GM18520 (cell line): ENCODE measurements around the gene PAM.

Experiments used
- ATAC-seq: cut with Tn5 transposase; IDR thresholded peaks from one replicate; pipeline ENCODE4 v1.9.1; 2021; ENCODE audit not compliant: unreplicated experiment

Gene PAM

DNA sequence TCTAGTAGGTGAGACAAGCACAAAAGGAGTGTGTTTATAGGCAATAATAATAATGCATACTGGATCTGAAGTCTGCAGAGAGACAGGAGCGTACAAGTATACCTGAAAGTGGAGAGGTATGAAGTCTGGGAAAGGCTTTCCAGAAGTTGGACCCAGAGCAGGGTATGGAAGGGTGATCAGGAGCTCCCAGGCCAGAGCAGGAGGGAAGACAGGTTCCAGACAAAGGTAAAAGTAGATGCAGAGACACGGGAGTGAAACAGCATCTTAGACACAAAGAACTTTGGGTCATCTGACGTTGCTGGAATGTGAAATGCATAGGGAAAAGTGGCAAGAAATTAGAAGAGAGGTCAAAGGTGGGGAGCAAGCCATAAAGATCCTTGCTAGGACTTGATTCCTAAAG, 175.1 kb downstream of the PAM start:
- no peak for ATAC-seq

DNA sequence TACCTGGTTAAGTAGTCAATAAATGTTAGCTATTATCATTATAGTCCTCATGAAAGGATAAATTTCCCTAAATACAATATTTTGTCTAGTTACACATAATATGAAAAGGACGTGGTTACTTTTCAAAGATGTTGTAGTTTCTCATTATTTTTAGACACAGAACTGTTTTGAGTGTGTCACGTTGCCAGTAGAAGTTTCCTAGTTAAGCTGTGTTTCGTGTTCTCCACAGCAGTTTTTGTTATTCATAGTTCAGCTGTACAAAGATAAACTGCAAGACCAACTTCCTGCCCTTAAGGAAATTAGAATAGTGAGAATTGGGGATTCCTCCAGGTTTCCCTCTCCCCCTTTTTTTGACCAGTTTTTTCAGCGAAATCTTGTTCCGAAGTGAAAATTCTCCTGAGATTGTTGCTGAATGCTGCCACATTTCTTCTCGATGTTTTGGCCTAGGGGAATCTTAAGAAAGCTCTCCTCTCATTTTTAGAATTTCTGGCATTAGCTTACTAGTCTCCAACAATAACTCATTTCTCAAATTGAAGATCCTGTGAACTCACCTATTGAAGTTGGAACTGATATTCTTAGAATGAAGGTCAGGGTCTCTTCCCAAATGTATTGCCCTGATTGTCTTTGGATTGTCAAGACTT, 176.1 kb downstream of the PAM start:
- ATAC-seq: no peak

DNA sequence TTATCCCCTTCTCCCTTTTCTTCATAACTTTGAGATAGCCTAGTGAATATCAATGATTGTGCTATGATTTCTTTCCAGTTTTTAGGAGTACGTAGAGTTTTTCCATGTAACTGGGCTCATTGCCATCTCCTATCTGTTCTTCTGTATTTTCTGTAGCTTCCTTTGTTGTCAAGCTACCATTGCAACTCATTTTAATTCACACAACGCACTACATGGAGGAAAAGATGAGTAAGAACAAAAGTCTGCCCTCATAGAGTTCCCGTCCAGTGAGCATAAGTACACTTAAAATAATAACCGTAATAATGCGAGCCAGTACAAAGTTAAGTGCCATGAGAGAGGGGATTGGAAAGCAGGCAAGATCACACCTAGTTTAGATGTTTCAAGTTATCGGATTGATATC, 177.7 kb downstream of the PAM start:
- no peak for ATAC-seq

DNA sequence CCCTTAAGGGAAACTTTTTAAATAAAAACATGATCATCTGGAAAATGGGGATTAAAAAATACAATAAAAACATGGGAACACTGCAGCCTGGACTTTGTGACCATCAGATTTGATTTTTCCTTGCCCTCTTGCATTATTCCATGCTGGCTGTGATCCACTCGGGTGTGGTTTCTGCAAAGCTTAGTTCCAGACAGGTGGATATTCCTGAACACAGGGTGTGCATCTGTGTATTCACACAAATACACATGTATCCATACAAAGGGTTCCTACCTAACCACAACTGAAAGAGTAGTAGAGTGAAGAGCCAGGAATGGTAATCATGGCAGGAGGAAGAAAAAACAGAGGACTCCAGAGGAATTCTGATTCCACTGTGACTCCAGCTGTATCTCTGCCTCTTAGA, 178.2 kb downstream of the PAM start:
- no peak for ATAC-seq

DNA sequence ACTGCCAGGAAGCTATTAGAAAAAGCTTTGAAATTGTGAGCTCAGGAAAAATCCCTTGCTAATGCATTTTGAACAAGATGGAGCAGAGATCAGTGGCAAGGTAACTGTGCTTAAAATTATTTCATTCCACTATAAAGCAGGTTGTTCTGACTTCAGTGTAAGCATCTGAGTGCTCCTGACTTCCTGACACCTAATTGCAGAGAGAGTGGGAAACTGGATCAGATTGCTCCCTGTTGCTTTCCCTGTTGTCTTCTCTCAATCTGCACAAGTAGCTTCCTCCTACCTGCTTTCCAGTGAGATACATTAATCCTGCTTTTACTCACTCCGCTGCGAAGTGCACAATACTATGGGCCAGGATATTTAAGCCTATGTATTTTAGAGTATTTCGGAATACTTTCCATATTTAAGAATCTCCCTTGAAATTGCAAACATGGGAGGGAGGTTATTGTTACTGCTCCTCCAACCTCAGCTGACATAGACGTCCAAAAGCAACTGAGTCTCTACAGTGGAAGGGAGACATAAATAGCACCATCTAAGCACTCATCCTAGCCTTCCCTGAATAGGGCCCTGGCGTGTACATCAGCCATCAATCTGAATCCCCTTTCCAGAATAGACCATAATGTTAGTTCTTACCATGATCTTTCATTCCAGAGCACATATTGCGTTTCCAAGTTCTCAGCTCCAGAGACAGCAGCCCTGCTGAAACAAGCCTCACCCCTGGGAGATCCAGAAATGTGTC, 178.8 kb downstream of the PAM start:
- no peak for ATAC-seq

DNA sequence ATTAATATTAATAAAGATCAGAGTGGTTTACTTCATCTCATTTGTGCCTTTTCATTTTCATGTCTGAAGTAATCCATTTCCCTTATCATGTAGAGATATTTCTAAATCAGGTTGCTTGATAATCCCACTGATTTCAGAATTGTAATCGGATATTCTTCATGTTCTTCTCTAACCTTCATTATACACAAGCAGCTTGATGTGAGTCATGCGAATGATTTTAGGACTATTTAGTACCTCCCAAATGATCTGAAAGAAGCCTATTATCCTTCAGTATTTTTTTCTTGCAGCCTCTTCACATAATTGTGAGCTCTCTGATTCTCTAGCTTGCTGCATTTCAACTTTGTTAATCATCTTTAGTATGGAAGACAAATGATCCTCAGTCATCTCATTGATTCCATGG, 182.8 kb downstream of the PAM start:
- ATAC-seq: no peak

DNA sequence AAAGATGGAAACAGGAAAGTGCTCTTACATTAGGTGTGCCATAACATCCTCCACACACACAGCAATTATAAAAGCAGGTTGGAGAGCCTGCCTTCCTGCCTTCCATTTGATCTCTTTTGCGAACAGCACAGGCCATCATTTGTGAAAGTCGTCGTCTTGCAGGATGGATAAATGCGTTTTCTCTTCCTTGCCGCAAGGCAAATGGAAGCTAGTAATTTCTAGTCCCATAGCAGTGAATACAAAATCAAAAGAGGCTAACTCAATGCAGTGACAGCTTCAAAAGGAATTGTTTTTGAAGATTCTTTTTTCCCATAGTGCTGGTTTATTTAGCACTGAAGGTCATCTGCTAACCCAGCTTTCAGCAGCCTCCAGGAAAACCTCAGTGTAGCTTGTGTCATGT, 186.0 kb downstream of the PAM start:
- no peak for ATAC-seq

DNA sequence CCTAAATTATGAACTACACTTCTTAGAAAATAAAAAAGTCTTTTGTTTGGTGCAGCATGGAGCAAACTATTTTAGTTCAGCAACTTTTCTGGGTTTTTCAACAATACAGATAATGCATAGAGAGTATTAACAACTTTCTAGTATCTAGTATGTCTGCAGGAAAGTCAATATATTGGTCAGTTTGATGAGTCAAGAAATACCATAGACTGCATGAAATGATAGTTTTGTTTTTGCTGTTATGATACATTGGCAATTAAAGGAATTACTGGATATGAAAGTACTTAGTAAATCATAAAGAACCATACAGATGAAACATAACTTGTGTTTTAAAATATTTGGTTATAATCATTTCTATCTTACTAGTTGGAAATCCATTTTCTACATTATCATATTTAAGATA, 191.3 kb downstream of the PAM start:
- no peak for ATAC-seq

DNA sequence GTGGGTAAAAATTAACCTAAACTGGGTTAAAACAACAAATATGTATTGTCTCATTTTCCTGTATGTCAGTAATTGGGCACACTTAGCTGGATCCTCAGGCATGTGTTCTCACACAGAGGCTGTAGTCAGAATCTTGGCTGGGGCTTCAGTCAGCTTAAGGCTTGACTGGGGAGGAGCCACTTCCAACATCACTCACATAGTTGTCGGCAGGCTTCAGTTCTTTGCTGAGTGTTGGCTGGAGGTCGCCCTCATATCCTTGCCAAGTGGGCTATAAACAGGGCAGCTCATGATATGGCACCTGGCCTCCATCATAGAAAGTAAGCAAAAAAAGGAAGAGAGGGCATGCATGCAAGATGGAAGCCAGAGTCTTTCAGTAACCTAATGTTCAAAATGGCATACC, 191.9 kb downstream of the PAM start:
- ATAC-seq: no peak

DNA sequence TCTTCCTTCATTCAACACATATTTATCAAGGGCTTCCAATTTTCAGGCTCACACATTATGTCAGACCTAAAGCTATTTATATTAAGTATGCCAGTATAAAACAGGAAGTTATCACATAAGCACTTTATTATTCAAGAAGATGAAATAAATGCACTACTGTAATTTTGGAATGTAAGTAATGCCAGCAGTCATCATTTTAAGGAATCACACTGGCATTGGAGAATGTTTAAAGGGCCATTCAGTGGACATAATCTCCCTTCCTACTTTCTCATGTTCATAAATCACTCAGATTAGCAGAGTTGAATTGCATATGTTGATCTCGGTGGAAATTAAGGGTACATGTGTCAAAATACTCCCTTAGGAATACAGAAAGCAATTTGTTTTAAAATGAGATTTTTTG, 200.4 kb downstream of the PAM start:
- ATAC-seq: no peak

DNA sequence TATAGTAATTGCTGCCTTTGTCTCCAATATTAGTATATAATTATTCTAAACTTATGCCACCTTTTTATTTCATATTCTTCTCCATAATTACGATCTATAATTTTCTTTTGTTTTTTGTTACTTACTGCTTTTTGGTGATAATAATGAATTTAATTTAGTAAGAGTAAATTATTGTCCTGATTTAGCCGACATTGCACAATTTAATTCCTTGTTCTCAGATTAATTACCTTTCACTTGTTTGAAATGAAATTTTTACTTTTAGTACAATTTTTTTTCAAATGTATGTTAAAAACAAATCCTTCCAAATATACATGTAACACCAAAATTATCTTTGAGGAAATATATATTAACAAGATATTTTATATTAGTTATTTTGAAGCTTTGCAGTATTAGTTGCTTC, 201.5 kb downstream of the PAM start:
- ATAC-seq: no peak

DNA sequence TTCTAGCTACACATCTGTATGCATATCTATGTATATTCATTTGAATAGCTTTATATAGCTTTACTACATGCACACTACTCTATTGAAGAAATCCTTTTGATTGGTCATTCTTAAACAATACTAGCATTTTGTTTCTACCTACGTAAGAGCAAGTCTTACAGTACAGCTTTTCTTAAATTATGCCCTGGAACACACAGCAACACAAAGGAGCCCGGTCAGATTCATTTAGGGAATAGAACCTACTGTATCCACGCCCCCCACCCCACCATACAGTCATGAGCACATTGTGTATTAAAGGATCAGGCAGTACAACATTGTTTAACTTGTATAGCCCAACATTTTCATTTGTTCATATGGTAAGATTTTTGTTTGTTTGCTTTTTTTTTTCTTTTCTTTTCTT, 202.0 kb downstream of the PAM start:
- ATAC-seq: no peak

DNA sequence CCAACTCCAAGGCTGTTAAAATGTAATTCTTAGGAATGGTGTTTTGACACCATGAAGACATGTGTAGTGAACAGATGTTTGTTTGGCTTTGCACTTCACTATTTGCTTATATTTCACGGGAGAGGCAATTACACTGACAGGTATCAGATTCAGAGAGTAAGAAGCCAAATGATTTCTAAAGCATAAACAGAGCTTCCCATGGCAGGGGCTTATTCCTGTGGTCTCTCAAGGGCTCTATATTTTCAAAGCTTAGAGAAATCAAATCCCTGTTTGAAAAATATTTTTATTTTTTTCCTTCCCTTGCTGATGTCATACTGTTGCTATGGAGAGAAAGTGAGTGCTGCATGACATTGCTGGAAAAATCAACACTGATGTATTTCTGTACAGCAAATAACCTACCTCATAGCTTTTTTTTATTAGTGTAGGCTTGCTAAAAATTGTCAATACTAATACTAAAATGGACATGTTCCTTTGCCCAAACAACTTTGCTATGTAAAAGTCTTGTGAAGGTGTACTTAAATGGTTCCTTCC, 203.4 kb downstream of the PAM start:
- ATAC-seq: no peak

DNA sequence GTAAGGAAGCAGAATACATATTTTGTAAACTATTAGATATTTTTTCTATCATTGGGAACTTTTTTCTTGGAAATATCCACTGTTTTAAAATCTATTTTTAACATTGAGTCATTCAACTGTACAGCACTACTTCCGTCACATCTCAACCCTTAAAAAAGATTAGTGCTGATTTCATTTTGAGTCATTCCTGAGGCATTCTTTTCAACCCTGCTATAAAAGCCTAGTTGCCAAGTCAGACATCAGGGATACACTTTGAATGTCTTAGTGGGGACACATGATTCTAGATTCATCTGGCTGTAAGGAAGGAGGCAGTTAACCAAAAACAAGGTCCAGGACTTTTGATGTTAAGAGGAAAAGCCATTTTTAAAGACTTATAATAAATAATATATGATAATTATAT, 203.9 kb downstream of the PAM start:
- ATAC-seq: no peak

DNA sequence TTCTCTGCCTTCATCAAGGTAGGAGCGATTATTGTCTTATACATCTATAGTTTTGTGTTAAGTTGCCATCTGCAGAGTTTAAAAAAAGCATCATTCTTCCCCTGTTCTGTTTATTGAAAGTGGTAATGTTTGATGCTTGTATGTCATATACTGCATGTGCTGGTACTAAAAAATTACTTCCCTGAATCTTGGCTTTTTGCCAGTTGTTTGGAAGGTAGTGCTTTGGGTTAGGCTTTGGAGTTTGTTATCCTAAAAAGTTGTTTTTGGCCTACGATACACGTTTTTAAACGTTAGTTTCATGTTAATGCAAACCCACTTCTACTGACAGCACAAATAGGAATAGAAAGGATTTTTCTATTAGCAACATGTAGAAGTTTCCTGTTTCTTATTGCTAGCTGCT, 206.6 kb downstream of the PAM start:
- ATAC-seq: no peak

DNA sequence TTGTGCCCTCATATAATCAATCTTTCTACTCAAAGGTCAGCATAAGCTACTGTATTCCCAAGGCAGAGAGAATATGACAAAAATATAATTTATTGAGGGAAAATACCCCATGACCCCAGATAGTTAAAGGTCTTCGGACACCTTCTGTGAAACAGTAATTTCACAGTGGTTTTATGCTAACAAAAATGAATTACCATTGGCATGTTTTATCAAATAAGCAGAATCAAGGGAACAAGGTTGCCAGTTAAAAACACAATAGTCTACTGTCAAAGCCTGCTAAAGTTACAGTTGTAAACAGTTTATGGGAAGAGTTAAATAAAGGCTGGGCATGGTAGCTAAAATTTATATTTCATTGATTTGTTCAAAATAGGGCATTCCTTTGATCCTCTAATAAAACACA, 210.5 kb downstream of the PAM start:
- ATAC-seq: no peak

DNA sequence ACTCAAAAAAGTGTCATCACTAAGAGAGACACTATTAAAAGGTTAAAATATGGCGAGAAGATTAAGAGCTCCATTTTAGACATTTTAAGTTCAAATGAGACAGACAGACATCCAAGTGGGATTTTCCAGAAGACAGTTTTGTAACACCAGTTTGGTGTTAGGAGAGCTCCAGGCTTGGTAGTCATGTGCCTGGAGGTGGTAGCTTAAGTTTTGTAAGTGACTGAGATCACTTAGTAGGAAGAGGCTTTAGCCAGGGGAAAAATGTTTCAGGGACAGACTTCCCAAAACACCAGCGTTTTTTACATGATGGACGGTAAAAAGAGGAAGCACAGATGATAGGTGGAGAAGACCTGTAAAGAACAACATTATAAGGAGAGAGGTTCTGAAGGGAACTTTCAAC, 214.5 kb downstream of the PAM start:
- no peak for ATAC-seq

DNA sequence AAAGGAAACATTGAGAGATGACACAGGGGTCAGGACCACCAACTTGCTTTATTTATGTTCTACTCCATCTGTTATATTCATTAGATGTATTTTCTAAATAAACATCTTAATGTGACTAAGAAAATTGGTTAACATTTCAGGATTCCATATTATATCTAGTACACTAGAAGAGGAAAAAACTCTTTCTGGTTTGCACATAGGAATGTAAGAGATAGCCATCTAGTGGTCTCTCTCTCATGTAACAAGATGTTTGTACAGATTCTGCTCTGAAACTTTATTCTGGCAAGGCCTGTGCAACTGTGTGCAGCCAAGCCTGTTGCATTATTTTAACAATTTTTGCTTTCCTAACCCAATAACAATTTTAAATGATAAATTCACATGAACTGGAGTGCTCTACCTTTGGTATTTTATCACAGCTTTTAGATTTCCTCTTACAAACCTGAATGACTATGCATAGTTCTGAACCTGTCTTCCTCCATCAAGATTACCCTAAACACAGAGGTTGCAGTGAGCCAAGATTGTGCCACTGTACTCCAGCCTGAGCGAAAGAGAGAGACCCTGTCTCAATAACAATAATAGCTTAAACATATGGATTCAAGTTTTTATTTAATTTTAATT, 216.7 kb downstream of the PAM start:
- ATAC-seq: no peak

DNA sequence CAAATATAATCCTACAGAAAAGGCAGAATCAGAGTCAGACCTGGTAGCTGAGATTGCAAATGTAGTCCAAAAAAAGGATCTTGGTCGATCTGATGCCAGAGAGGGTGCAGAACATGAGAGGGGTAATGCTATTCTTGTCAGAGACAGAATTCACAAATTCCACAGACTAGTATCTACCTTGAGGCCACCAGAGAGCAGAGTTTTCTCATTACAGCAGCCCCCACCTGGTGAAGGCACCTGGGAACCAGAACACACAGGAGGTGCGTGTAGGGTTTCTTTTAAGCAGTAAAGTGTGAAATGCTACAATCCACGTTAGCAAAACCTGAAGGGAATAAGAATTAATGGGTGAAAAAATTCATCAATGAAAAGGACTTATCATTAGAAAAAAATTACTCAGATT, 219.1 kb downstream of the PAM start:
- ATAC-seq: no peak

DNA sequence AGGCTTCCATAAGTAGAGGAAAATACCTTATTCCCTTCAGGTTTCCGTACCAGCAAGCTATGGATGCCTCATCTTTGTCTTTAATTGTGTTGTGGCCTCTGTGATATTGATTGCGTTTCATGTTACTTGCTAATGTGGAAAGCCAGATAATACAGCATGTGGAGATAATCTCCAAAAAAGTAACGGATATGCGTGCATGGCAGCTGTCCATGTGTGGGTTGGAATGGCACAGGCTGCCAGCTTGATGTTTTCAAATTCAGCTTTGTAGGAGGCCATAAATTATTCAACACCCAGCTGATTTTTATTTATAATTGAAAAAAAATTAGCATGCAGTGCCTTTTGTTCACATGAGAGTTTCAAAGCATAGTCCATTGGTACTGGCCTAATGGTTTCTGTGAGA, 219.9 kb downstream of the PAM start:
- no peak for ATAC-seq

DNA sequence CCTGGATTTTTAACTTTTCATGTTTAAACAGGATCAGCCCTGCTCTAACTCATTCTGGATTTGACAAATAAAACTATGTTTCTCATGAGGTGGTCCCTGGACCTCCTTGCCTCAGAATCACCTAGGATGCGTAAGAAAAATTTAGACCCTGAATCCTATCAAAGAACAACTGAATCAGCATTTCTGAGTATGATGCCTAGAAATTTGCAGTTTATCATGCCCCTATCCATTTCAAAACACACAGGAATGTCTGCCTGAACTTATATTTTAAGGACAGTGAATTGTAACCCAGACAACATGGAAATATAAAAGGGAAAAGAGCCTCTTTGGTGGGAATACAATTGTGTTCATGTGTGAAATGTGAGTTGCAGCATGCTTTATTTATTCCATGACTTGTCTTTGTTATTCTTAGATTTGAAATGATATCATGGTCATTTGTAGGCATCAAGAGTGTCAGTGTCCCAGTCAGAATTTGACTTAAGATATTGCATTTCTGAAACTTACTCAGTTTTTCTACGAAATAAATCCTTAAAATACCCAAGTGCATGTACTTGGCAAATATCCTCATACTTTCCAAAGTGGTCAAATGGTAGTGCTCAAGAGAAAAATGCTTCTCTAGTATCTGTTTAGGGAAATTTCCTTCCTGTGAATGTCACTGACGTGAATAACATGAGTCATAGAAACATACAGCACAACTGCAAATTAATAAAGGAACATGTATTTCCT, 220.5 kb downstream of the PAM start:
- ATAC-seq: no peak
